HG03457 (cell line): ENCODE data around the gene MIPOL1.

Experiments
- ATAC-seq: cut with Tn5 transposase; IDR thresholded peaks from one replicate; pipeline ENCODE4 v1.9.1; 2021; ENCODE audit warnings: moderate number of reproducible peaks; ENCODE audit not compliant: unreplicated experiment

Gene MIPOL1

DNA sequence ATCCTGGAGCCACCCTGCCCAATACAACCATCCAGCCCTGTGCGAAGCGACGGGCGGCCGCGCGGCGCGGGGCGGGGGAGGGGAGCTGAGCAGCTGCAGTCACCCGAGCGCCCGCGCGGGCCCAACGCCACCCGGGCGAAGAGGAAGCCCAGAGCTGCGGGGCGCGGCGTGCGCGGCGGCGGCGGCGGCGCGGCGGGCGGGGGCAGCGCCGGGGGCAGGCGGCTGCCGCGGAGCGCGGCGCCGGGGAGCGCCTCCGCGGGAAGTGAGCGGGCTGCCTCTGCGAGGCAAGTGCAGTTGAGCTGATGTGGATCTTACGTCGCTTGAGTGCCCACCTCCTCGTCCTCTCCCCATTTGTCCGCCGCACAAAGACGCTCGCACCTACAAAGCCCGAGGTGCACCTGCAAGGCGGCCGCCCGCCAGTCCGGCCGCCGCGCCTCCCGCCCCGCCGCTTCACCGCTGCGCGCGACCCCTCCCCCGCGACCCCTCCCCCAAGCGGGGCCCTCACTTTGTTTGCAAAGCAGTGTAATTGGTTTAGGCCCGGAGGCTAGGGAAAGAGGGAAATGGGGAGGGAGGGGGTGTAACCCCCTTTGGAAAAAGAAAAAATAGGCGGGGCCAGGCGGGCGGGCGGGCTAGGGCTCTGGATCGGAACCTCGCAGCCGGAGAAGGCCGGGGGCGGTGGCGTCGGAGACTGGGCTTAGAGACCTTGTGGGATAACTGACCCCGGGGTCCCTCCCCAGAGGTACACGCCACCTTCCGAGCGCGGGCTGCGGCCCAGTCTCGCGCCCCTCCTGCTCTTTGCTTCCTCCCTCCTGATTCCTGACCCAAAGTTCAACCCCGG, 397.5 kb downstream of the MIPOL1 start, which contains the start of the genes FOXA1 and TTC6:
FOXA1 (minus strand) TSS at position 279 of the 838 bp plus-strand sequence; CDS start at position 2, 277 bp downstream.
TTC6 (plus strand) TSS at position 659 of the 838 bp plus-strand sequence. CDS start 26,436 bp downstream, outside the sequence.
- no peak for ATAC-seq

- no peak for ATAC-seq
Observed at GRCh38 chr14:37595809-37596621, 398.3 kb downstream of the MIPOL1 start.

- ATAC-seq: no peak
Observed at GRCh38 chr14:37596790-37597472, 399.2 kb downstream of the MIPOL1 start.

DNA sequence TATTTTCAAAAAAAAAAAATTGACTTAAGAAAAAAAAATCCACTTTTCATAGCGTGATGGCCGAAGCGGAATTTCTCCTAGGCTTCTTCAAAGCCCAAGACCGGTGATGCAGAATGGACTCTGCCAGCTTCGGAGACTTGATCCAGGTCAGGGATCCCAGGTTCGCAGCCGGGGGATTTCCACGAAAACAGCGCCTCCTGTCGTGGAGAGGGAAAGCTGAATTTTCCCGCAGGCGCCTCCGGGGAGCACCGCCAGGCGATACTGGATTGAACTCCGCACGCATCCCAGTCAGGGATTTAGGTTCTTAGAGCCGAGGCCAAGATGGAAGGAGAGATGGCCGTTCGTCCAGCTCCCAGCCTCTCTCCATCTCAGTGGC, 399.8 kb downstream of the MIPOL1 start:
- ATAC-seq: no peak

GRCh38 chr14:37597914-37598746, 400.4 kb downstream of the MIPOL1 start:
- ATAC-seq: no peak

- no peak for ATAC-seq
Observed at GRCh38 chr14:37598747-37599506, 401.2 kb downstream of the MIPOL1 start.

DNA sequence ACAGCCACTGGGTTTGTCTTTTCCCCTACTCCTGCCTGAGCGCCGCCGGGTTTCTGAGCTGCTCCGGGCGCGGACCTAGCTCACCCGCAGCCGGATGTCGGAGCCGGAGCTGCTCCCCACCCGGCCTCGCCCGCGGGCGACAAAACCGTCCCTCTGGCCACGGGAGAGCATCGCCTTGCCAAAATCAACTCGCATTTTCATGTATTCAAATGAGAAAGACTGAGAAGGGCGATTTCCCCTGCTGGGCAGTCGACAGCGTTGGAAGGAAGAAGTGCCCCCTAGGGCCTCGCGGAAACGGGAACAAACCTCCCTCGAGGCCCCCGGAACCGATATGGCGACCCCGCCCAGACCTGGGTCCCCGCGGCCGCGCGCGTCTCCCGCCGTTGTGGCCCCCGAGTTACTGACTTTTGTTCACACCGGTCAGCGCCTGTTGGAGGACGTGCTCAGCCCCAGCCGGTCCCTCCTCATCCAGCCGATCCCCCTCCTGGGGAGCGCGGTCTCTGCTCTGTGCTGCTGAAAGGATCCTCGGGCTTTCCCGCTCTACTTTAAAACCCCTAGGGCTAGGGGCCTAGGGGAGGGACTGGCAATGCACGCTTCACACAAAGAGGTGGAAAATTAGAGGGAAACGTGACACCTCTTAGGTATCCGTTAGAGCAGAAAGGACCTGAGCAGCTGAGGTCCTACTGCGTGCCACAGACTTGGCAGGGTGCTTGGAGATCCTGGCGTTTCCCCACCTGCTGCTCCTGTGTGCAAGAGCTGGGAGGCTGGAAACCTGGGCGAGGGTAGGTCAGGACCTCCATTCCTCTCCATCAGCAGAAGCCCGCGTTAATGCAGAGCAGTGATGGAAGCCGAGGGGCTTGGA, 402.0 kb downstream of the MIPOL1 start:
- ATAC-seq: no peak

DNA sequence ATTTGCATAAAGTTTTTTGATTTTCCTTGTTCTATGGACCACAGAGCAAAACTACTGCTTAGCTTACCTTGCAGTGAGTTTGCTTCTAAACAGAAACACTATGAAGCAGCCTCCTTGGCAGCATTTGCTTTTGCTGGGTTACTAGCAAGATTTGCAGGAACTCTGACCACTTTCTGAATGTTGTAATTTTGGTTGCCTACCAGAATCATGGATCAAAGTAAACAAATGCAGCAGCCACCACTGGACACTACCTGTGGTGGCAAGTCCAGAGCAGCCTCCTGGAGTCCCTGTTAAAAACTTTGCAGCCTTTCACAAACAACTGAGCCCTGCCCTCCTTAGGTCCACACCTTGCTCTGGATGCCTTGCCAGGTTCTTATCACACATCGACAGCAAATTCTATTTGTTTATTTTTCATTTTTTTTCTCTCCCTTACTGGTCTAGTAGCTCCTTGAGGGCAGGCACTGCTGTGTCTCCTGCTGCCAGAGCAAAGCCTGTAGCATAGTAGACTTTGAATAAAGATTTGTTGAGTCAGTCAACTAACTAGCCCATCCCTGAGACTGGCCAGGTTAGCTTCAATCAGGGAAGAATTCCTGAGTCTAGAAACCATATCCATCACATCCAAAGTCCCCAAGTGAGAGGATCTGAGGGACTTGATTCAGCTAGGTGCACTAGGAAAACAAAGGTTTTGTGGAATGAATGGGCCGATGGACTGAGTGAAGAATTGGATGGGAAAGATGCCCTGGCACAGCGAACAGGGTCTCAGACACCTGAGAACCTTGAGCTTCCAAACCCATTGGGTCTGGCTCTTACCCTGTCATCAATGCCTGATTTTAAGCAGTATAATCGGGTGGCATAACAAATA, 403.4 kb downstream of the MIPOL1 start:
- no peak for ATAC-seq

GRCh38 chr14:37601865-37602264, 404.1 kb downstream of the MIPOL1 start:
- ATAC-seq: no peak
